H9 (cell line): ENCODE data around the gene TMC1. TPM values are rescaled to one million over a fixed set of nuclear protein-coding genes. Genes with fewer than 3 reads are reported as not detected.

Experiments used
- DNase-seq: peaks from one replicate; pipeline ENCODE4 v3.0.0-alpha.2; 2017
- H2AFZ ChIP-seq: one replicate; pipeline ENCODE4 v1.6.1; 2013; ENCODE audit warnings: mild to moderate bottlenecking, low read length, control low read depth, moderate library complexity
- H2AK5ac ChIP-seq: 2 replicates; pipeline ENCODE4 v1.6.1; 2013; ENCODE audit warnings: low read length, control low read depth, mixed read lengths; ENCODE audit not compliant: insufficient read length
- H2BK120ac ChIP-seq: one replicate; pipeline ENCODE4 v1.6.1; 2013; ENCODE audit warnings: low read depth, mild to moderate bottlenecking, low read length, control low read depth, inconsistent platforms; ENCODE audit not compliant: poor library complexity, severe bottlenecking
- H2BK12ac ChIP-seq: 2 replicates; pipeline ENCODE4 v1.6.1; 2013; ENCODE audit warnings: low read length, control low read depth, mixed read lengths, low read depth; ENCODE audit not compliant: insufficient read length
- H2BK15ac ChIP-seq: 2 replicates; pipeline ENCODE4 v1.6.1; 2013; ENCODE audit warnings: low read depth, low read length, control low read depth
- H2BK20ac ChIP-seq: one replicate; pipeline ENCODE4 v1.6.1; 2013; ENCODE audit warnings: low read depth, mild to moderate bottlenecking, low read length, control low read depth, inconsistent platforms; ENCODE audit not compliant: poor library complexity, severe bottlenecking
- H2BK5ac ChIP-seq: 2 replicates; pipeline ENCODE4 v1.6.1; 2013; ENCODE audit warnings: low read length, control low read depth, mixed read lengths; ENCODE audit not compliant: insufficient read length
- H3K14ac ChIP-seq: 2 replicates; pipeline ENCODE4 v1.6.1; 2013; ENCODE audit warnings: low read length, control low read depth; ENCODE audit not compliant: insufficient read depth
- H3K18ac ChIP-seq: 2 replicates; pipeline ENCODE4 v1.6.1; 2013; ENCODE audit warnings: low read depth, mild to moderate bottlenecking, mixed read lengths, low read length, control low read depth; ENCODE audit not compliant: insufficient read length
- H3K23ac ChIP-seq: 2 replicates; pipeline ENCODE4 v1.6.1; 2013; ENCODE audit warnings: low read length, control low read depth, mixed read lengths, low read depth; ENCODE audit not compliant: insufficient read length
- H3K23me2 ChIP-seq: 2 replicates; pipeline ENCODE4 v1.6.1; 2013; ENCODE audit warnings: low read depth, mild to moderate bottlenecking, mixed read lengths, low read length, control low read depth; ENCODE audit not compliant: insufficient read length, poor library complexity, severe bottlenecking
- H3K27ac ChIP-seq: 2 replicates; pipeline ENCODE4 v1.5.1; 2013; ENCODE audit warnings: low read length, control low read depth, mixed read lengths, low read depth; ENCODE audit not compliant: insufficient read length
- H3K27me3 ChIP-seq: 2 replicates; pipeline ENCODE4 v1.6.1; 2013; ENCODE audit warnings: low read length, control low read depth, inconsistent platforms; ENCODE audit not compliant: insufficient read depth
- H3K4ac ChIP-seq: 2 replicates; pipeline ENCODE4 v1.6.1; 2013; ENCODE audit warnings: low read depth, mild to moderate bottlenecking, control low read depth, inconsistent platforms, low read length, moderate library complexity
- H3K4me1 ChIP-seq: 2 replicates; pipeline ENCODE4 v1.6.1; 2013; ENCODE audit warnings: low read length, control low read depth, inconsistent platforms; ENCODE audit not compliant: insufficient read depth
- H3K4me2 ChIP-seq: 2 replicates; pipeline ENCODE4 v1.6.1; 2013; ENCODE audit warnings: low read length, control low read depth, mixed read lengths; ENCODE audit not compliant: insufficient read length, insufficient read depth
- H3K56ac ChIP-seq: 2 replicates; pipeline ENCODE4 v1.6.1; 2013; ENCODE audit warnings: low read depth, mild to moderate bottlenecking, mixed read lengths, low read length, control low read depth; ENCODE audit not compliant: insufficient read length
- H3K79me1 ChIP-seq: 2 replicates; pipeline ENCODE4 v1.6.1; 2013; ENCODE audit warnings: low read depth, mild to moderate bottlenecking, moderate library complexity, low read length, control low read depth, inconsistent platforms; ENCODE audit not compliant: insufficient read depth, poor library complexity, severe bottlenecking
- H3K79me2 ChIP-seq: 2 replicates; pipeline ENCODE4 v1.6.1; 2013; ENCODE audit warnings: low read length, control low read depth, inconsistent platforms; ENCODE audit not compliant: insufficient read depth
- H3K9ac ChIP-seq: 2 replicates; pipeline ENCODE4 v1.6.1; 2013; ENCODE audit warnings: low read length, control low read depth, mixed read lengths; ENCODE audit not compliant: insufficient read length; ENCODE audit errors: extremely low read depth
- H3K9me3 ChIP-seq: one replicate; pipeline ENCODE4 v1.6.1; 2013; ENCODE audit warnings: low read depth, low read length, inconsistent platforms; ENCODE audit not compliant: control insufficient read depth
- H3T11ph ChIP-seq: one replicate; pipeline ENCODE4 v1.6.1; 2013; ENCODE audit warnings: mild to moderate bottlenecking, low read length, control low read depth, inconsistent platforms
- H4K20me1 ChIP-seq: one replicate; pipeline ENCODE4 v1.6.1; 2013; ENCODE audit not compliant: control insufficient read depth, insufficient read length, insufficient read depth
- H4K5ac ChIP-seq: 2 replicates; pipeline ENCODE4 v1.6.1; 2013; ENCODE audit warnings: low read depth, mild to moderate bottlenecking, mixed read lengths, low read length, control low read depth; ENCODE audit not compliant: insufficient read length
- H4K8ac ChIP-seq: replicated peaks from 2 replicates; pipeline ENCODE4 v1.6.1; 2013; ENCODE audit warnings: low read length, control low read depth, mixed read lengths, low read depth; ENCODE audit not compliant: insufficient read length
- H4K91ac ChIP-seq: 2 replicates; pipeline ENCODE4 v1.6.1; 2013; ENCODE audit warnings: low read depth, mild to moderate bottlenecking, moderate library complexity, mixed read lengths, low read length, control low read depth; ENCODE audit not compliant: insufficient read length
- H3K27ac Mint-ChIP-seq, 3 experiments: 2 replicates in 2 of 3; 3 replicates in 1 of 3; pipeline ENCODE4 v1.8.0; 2020 to 2021; ENCODE audit warnings: mixed read lengths in 3 of 3, mild to moderate bottlenecking in 1 of 3, moderate library complexity in 1 of 3
- H3K27me3 Mint-ChIP-seq: 2 replicates; pipeline ENCODE4 v1.8.0; 2021; ENCODE audit warnings: low read depth, mild to moderate bottlenecking, moderate library complexity, mixed read lengths
- H3K36me3 Mint-ChIP-seq, 3 experiments: 2 replicates in 2 of 3; 3 replicates in 1 of 3; pipeline ENCODE4 v1.8.0; 2020 to 2021; ENCODE audit warnings: low read depth in 3 of 3, mixed read lengths in 3 of 3; ENCODE audit not compliant: insufficient read depth in 1 of 3
- H3K4me1 Mint-ChIP-seq, 2 experiments: 2 replicates each; pipeline ENCODE4 v1.8.0; 2020; ENCODE audit warnings: mixed read lengths in 2 of 2
- H3K4me3 Mint-ChIP-seq, 2 experiments: 2 replicates in 1 of 2; 3 replicates in 1 of 2; pipeline ENCODE4 v1.8.0; 2020 to 2021; ENCODE audit warnings: mild to moderate bottlenecking in 2 of 2, mixed read lengths in 2 of 2, moderate library complexity in 1 of 2
- H3K9me3 Mint-ChIP-seq, 2 experiments: 2 replicates in 1 of 2; 3 replicates in 1 of 2; pipeline ENCODE4 v1.8.0; 2020; ENCODE audit warnings: mild to moderate bottlenecking in 2 of 2, mixed read lengths in 2 of 2, moderate library complexity in 1 of 2
- WGBS: extraction: QIAGEN DNeasy Blood & Tissue Kit; methylation state at CpG from one replicate; pipeline ENCODE4 v1.1.7; 2013; ENCODE audit warnings: missing lambda C conversion rate, low lambda C conversion rate, mixed read lengths; ENCODE audit not compliant: insufficient read length; ENCODE audit errors: extremely low coverage; 5-methylcytosine and 5-hydroxymethylcytosine counted together
- total RNA-seq: library from RNA; stranded (reverse); gene quantifications from 2 replicates; pipeline ENCODE4 v1.2.1, GENCODE V29; 2021
- TF ChIP-seq, protein P1 (sequence below): fragments of 200-600 bp; sonication (generic); conservative IDR thresholded peaks from 3 replicates; pipeline ENCODE4 v1.8.0; 2021; ENCODE audit warnings: antibody characterized with exemption, mild to moderate bottlenecking

The TMC1 gene
- total RNA-seq, 1 experiment from 2014 or later: 2.4 TPM

DNA sequence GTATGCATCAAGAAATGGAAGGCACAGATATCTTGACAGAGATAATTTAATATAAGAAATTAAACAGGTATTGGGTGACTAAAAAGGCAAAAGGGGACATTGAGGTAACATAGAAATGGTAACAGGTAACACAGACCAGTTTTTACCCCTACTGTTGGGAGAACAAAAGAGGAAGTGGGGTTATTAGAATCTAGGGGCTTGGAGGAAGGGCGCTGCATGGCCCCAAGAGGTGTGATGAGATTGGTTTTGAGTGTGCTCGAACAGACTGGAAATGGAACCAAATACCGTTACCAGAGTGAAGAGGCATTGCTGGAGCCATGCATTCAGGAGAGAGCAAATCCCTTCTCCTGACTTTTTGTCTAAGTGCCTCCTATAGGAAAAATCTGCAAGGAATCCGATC is 237.5 kb downstream of the TMC1 start:
- H3K18ac ChIP-seq: no peak overlapping the region

More for the DNA sequence above, 237.5 kb downstream of the TMC1 start:
- no peaks in the 10 kb centered on the region for H3K79me2 ChIP-seq
- H3K23ac ChIP-seq: no peak overlapping the region
- Mint-ChIP-seq H3K4me3 (no peak overlapping the region), H3K36me3 (peaks cover 0 to 6% (median 0%) of the 10 kb centered on the region in 3 experiments; a peak in 2 of 7 replicates), H3K27me3 (no peaks in the 10 kb centered on the region), H3K27ac (no peak overlapping the region), H3K4me1 (peaks cover 11 to 21% of the 10 kb centered on the region in 2 experiments), H3K9me3 (peaks cover 0 to 2% of the 10 kb centered on the region in 2 experiments; a peak in 1 of 5 replicates)
- no peak overlapping the region for H2AK5ac ChIP-seq
- H4K8ac ChIP-seq: no peak overlapping the region
- H3K27me3 ChIP-seq: no peaks in the 10 kb centered on the region
- H3K4ac ChIP-seq: no peak overlapping the region
- H3K23me2 ChIP-seq: no peaks in the 10 kb centered on the region
- TF ChIP-seq, protein P1, sequence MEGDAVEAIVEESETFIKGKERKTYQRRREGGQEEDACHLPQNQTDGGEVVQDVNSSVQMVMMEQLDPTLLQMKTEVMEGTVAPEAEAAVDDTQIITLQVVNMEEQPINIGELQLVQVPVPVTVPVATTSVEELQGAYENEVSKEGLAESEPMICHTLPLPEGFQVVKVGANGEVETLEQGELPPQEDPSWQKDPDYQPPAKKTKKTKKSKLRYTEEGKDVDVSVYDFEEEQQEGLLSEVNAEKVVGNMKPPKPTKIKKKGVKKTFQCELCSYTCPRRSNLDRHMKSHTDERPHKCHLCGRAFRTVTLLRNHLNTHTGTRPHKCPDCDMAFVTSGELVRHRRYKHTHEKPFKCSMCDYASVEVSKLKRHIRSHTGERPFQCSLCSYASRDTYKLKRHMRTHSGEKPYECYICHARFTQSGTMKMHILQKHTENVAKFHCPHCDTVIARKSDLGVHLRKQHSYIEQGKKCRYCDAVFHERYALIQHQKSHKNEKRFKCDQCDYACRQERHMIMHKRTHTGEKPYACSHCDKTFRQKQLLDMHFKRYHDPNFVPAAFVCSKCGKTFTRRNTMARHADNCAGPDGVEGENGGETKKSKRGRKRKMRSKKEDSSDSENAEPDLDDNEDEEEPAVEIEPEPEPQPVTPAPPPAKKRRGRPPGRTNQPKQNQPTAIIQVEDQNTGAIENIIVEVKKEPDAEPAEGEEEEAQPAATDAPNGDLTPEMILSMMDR: no peak
- no peak overlapping the region for H3K9ac ChIP-seq
- no peak for DNase-seq
- H2BK20ac ChIP-seq: no peak overlapping the region
- no peak overlapping the region for H2BK120ac ChIP-seq
- no peak overlapping the region for H3K14ac ChIP-seq
- H3K4me2 ChIP-seq: no peak overlapping the region
- no peaks in the 10 kb centered on the region for H4K20me1 ChIP-seq
- 0 out of 2 replicates have a peak, but pooled peaks cover 3% of the 10 kb centered on the region for H3K4me1 ChIP-seq
- H4K91ac ChIP-seq: no peak overlapping the region
- no peaks in the 10 kb centered on the region for H3K9me3 ChIP-seq
- no peak overlapping the region for H2AFZ ChIP-seq
- H2BK12ac ChIP-seq: no peak overlapping the region
- no peak overlapping the region for H2BK5ac ChIP-seq
- H3T11ph ChIP-seq: no peak overlapping the region
- no peak overlapping the region for H3K56ac ChIP-seq
- H2BK15ac ChIP-seq: no peak overlapping the region
- no peaks in the 10 kb centered on the region for H3K79me1 ChIP-seq
- H4K5ac ChIP-seq: no peak overlapping the region
- H3K27ac ChIP-seq: no peak overlapping the region
- WGBS: no CpG with 5 or more reads among the region's 4 CpGs
